ENCODE results near the gene STXBP2.

The STXBP2 gene

GRCh38 chr19:7677669-7678311, 40.9 kb downstream of the STXBP2 start:
- Histone ChIP-seq H2AFZ (ENCODE audit: low read depth) (no peak overlapping the region), H3K4me1 (ENCODE audit: low read depth, poor library complexity, severe bottlenecking) (no peaks in the 10 kb centered on the region), H3K79me2 (ENCODE audit: insufficient read depth, low read depth) (no peaks in the 10 kb centered on the region), H3K4me2 (no peak overlapping the region), H3K4me3 (IDR thresholded peaks at IDR 0.05; ENCODE audit: insufficient read depth, low read depth, low read length) (no peak overlapping the region), H3K27ac (no peak overlapping the region), H3K9ac (no peak overlapping the region), H3K36me3 (ENCODE audit: insufficient read depth) (no peaks in the 10 kb centered on the region), H3K27me3 (ENCODE audit: insufficient read depth, low read depth) (peaks cover 49% of the 10 kb centered on the region), H4K20me1 (ENCODE audit: insufficient read depth) (no peaks in the 10 kb centered on the region)
- no peak for TF ChIP-seq CTCF (conservative IDR thresholded peaks at IDR 0.05; ENCODE audit: low read depth, low read length)

- H2AFZ ChIP-seq (ENCODE audit: low read depth), result no peak overlapping the region
Measured at GRCh38 chr19:7678971-7679751, 42.3 kb downstream of the STXBP2 start.

GRCh38 chr19:7679771-7680605, 43.1 kb downstream of the STXBP2 start:
- Histone ChIP-seq H4K20me1 (ENCODE audit: insufficient read depth) (no peaks in the 10 kb centered on the region), H3K4me3 (IDR thresholded peaks at IDR 0.05; ENCODE audit: insufficient read depth, low read depth, low read length) (no peak overlapping the region), H3K4me1 (ENCODE audit: low read depth, poor library complexity, severe bottlenecking) (no peaks in the 10 kb centered on the region), H3K79me2 (ENCODE audit: insufficient read depth, low read depth) (no peaks in the 10 kb centered on the region), H3K27me3 (ENCODE audit: insufficient read depth, low read depth) (peaks cover 33% of the 10 kb centered on the region), H2AFZ (ENCODE audit: low read depth) (peak overlapping the region; percentile 93), H3K36me3 (ENCODE audit: insufficient read depth) (no peaks in the 10 kb centered on the region), H3K9ac (no peak overlapping the region; the same call in 1 of the 2 replicates), H3K4me2 (peak overlapping the region; percentile 39), H3K27ac (no peak overlapping the region)
- TF ChIP-seq CTCF (conservative IDR thresholded peaks at IDR 0.05; ENCODE audit: low read depth, low read length), result no peak

More at GRCh38 chr19:7678971-7679751, 42.3 kb downstream of the STXBP2 start:
- Histone ChIP-seq H3K27ac (no peak overlapping the region), H3K9ac (no peak overlapping the region), H3K4me3 (IDR thresholded peaks at IDR 0.05; ENCODE audit: insufficient read depth, low read depth, low read length) (no peak overlapping the region), H3K79me2 (ENCODE audit: insufficient read depth, low read depth) (no peaks in the 10 kb centered on the region), H3K4me1 (ENCODE audit: low read depth, poor library complexity, severe bottlenecking) (no peaks in the 10 kb centered on the region), H4K20me1 (ENCODE audit: insufficient read depth) (no peaks in the 10 kb centered on the region), H3K4me2 (no peak overlapping the region), H3K27me3 (ENCODE audit: insufficient read depth, low read depth) (peaks cover 40% of the 10 kb centered on the region), H3K36me3 (ENCODE audit: insufficient read depth) (no peaks in the 10 kb centered on the region)
- TF ChIP-seq CTCF (conservative IDR thresholded peaks at IDR 0.05; ENCODE audit: low read depth, low read length), result no peak

GRCh38 chr19:7680606-7681339, 43.9 kb downstream of the STXBP2 start, which contains the start of gene TRAPPC5:
TSS of gene TRAPPC5 (plus strand) at chr19:7680833. CDS start at chr19:7682254, 1,421 bp downstream.
- Histone ChIP-seq H3K4me3 (IDR thresholded peaks at IDR 0.05; ENCODE audit: insufficient read depth, low read depth, low read length) (no peak within 1 kb of the TSS), H3K4me1 (ENCODE audit: low read depth, poor library complexity, severe bottlenecking) (no peaks in the 10 kb centered on the region), H3K9ac (peak within 1 kb of the TSS; percentile 70; the same call in 1 of the 2 replicates), H2AFZ (ENCODE audit: low read depth) (peak within 1 kb of the TSS; percentile 93), H3K4me2 (peak within 1 kb of the TSS; percentile 78), H4K20me1 (ENCODE audit: insufficient read depth) (no peaks in the 10 kb centered on the region), H3K36me3 (ENCODE audit: insufficient read depth) (no peaks in the 10 kb centered on the region), H3K79me2 (ENCODE audit: insufficient read depth, low read depth) (no peaks in the 10 kb centered on the region), H3K27ac (no peak within 1 kb of the TSS), H3K27me3 (ENCODE audit: insufficient read depth, low read depth) (peaks cover 27% of the 10 kb centered on the region)
- TF ChIP-seq CTCF (conservative IDR thresholded peaks at IDR 0.05; ENCODE audit: low read depth, low read length), result peak; percentile 84

Data from KMS-11 (cell line).